NCI-H82 (cell line): ENCODE measurements around the gene THSD7B.
A peak's percentile ranks its signal among the peaks of the same experiment; 100 is the strongest.
"Not testable (repeated sequence)": the region's sequence is repeated elsewhere in the genome, so short reads cannot be mapped to it uniquely, and the experiment has no call there.

Source experiments
- DNase-seq: peaks from one replicate; lab custom pipeline; 2025; lab: John Stamatoyannopoulos, UW

Gene THSD7B

DNA sequence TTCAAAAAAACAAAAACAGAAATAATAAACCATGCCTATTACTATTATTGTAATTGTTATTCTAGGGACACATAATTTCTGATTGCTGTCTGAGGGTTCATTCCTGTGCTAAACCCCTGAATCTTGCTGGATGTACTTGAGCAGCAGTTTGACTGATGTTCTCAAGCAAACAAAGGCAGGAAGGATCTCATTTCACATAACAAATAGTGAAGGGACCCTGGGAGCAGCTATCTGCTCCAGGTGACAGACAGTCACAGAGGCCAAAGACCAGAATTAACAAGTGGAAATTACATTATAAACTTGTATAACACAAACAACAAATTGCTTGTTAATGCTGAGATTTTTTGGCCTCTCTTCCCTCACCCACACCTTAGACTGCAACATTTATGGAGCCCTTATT lies 284.2 kb downstream of the THSD7B start:
- no peak for DNase-seq

GRCh38 chr2:137050949-137051348 lies 285.6 kb downstream of the THSD7B start:
- DNase-seq, result peak; percentile 69

DNA sequence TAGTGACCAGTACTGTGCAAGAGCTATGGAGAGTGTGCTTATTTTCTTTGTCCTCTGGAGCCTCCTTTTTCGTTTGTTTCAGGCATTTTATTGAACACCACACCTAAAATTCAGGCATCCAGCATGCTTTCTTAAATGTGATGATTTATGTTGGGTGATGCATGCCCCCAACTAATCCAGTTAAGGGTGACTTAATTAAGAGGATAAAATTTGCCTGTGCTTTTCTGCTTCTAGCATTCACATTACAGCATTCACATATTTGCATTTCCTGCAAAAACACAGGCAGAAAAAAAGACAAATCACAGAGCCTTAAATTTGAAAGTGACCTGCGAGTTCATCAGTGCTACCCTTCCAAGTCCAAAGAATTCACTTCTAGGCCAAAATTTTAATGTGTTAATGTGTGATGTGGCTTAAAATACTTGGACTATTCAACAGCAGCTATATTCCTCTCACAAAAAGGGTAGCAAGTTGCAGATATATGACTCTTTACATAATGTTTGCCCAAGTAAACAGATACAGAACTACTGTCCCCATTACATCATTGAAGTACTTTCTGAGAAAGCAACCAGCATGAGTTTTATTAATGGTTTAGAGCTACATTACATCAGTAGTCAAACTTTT lies 286.5 kb downstream of the THSD7B start:
- DNase-seq, result peak; percentile 86

- no peak for DNase-seq
Observed at GRCh38 chr2:137056704-137057103, 291.4 kb downstream of the THSD7B start.

- DNase-seq, result not testable (repeated sequence)
Observed at GRCh38 chr2:137076111-137076765, 310.9 kb downstream of the THSD7B start.

GRCh38 chr2:137091704-137092103 lies 326.4 kb downstream of the THSD7B start:
- DNase-seq, result peak; percentile 80

GRCh38 chr2:137093116-137093515 lies 327.8 kb downstream of the THSD7B start:
- DNase-seq, result no peak

GRCh38 chr2:137096187-137096586 lies 330.8 kb downstream of the THSD7B start:
- DNase-seq, result no peak

- DNase-seq, result no peak
Observed at GRCh38 chr2:137096693-137097092, 331.3 kb downstream of the THSD7B start.

GRCh38 chr2:137101814-137102213 lies 336.5 kb downstream of the THSD7B start:
- not testable (repeated sequence) for DNase-seq

DNA sequence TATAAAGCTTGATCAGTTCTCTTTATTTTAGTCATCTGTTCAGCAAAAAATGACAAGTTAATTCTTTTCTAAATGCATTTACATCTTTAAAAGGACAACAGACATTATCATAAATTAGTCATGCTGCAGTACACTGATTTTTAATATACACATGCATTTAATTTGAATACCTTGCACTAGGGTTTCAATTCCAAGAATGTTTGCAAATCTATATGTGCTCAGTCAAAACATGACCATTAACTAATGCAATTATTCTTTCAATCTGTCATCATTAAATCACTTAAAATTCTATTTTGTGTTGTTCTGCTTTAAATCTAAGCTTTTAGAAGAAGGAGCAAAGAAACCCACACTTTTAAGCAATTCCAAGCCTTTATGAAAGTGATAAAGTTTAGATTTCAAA lies 342.6 kb downstream of the THSD7B start:
- DNase-seq, result no peak

DNA sequence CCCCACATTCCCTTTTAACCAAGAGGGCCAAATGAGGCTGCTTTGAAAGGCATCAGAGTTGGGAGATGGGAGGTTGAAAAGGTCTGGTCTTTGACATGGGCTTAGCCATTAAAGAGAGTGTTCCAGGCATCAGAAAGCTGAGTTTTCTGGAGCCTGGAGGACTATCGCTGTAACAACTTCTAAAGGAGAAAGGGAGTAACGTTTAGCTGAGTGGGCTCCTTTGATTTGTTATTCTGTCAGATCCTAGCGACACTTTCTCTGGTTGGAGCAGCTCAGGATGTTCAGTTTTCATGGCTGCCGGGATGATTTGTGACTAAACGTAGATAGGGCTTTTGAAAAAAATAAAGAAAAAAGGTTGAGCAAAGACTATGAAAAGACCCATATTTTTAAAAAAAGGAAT lies 346.6 kb downstream of the THSD7B start:
- DNase-seq, result peak; percentile 43

- no peak for DNase-seq
Observed at GRCh38 chr2:137115081-137115794, 349.9 kb downstream of the THSD7B start.

- no peak for DNase-seq
Observed at GRCh38 chr2:137115795-137116089, 350.4 kb downstream of the THSD7B start.

- DNase-seq, result no peak
Observed at GRCh38 chr2:137117385-137117784, 352.0 kb downstream of the THSD7B start.

- no peak for DNase-seq
Observed at GRCh38 chr2:137118140-137118539, 352.8 kb downstream of the THSD7B start.

DNA sequence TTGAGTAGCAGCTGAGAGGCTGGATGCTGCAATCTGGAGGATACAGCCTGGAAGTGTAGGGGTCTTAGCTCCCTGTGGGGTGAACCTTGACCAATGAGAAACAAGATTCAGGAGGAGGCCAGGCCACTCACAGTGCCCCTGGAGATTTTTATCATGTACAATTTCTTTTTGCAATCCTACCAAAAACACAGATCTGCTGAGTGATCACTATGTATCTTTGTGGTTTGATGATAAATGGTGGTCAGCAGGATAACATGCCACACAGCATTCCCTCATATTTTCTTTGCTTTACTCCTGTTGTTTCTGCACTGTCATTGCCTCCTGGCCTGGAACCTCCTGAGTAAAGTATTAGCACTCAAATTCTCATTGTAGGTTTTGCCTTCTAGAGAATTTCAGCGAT lies 357.9 kb downstream of the THSD7B start:
- DNase-seq, result no peak

DNA sequence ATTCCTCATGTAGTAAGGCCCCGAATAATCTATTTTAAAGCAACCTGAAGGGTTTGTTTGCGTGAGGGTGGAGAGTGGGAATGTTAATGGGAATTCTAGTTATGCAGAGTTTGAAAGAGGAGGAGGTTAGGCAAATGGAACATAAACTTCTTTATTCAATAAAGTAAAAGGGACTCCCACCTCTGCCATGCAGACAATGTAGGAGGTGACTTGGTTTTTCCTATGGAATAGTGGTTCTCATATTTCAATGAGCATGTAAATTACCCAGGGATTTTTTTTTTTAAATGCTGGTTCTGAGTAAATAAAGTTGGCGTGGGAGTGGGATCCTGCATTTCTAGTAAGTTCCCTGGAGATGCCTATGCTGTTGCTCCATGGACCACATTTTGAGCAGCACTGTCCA lies 367.9 kb downstream of the THSD7B start:
- DNase-seq, result no peak

DNA sequence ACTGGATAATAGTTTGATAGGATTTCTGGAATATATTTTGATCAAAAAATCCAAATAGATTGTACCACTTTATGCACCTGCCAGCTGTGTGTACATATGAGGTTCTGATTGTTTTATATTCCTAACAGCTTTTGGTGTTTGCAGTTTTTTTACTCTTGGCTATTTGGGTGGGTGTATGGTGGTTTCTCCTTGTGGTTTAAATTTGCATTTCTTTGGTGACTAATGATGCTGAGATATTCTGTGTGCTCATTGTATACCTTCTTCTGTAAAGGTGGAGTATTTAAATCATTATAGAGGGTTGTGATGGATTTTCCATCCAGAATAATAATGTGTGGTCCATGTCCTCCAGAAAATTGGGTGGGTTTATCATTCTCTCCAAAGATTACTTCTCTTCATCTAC lies 372.9 kb downstream of the THSD7B start:
- DNase-seq, result no peak

DNA sequence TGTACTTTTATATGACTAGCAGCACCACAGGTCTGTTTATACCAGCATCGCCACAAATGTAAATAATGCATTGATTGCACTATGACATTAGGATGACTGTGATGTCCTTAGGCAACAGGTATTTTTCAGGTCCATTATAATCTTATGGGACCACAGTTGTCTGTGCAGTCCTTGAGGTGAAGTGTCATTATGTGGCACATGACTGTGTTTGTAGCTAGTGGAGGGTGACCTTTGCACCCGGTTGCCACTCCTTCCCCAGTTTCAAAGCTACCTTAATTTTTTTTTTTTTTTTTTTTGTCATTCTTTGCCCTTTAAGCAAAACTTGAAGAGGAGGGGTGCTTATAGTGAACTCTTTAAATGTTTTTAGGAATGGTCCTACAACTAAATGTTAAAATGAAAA lies 386.4 kb downstream of the THSD7B start:
- DNase-seq, result no peak

GRCh38 chr2:137154946-137155345 lies 389.6 kb downstream of the THSD7B start:
- DNase-seq, result peak; percentile 88

DNA sequence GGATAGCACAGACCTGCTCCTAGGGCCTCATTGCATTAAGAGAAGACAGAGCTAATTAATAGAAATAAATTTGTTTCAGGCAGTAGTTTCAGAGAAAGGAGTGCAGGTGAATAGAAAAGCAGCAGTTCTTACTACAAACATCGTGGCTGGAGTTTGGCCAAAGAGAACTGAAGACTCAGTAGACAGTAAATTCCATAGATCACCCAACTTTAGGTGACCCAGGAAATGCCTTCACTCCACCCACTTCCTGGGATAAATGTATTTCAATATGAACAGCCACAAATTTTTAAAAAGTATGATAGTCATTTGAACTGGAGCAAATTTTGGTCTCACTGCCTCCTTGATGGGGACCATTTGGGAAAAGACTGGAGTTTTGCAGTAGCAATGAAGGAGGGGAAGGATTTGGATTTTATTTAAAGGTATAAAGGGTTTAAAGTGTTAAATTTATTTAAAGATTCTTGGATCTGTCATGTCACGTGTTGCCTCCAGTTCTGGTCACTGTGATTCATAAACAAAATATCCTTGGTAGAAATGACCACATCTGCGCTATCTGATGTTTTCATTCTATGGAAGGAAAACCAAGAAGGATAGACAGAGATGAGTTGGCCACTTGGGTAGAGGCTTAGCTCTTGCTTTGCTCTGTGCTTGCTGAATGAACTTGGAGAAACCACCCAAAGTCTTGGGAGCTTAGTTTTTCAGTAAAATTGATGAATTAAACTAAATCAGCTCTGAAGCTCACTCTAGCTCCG lies 390.2 kb downstream of the THSD7B start:
- DNase-seq, result peak; percentile 50
